ENCODE results near the gene TMEM168. TPM values are rescaled to one million over a fixed set of nuclear protein-coding genes. Genes with fewer than 3 reads are reported as not detected.

Gene TMEM168, protein sequence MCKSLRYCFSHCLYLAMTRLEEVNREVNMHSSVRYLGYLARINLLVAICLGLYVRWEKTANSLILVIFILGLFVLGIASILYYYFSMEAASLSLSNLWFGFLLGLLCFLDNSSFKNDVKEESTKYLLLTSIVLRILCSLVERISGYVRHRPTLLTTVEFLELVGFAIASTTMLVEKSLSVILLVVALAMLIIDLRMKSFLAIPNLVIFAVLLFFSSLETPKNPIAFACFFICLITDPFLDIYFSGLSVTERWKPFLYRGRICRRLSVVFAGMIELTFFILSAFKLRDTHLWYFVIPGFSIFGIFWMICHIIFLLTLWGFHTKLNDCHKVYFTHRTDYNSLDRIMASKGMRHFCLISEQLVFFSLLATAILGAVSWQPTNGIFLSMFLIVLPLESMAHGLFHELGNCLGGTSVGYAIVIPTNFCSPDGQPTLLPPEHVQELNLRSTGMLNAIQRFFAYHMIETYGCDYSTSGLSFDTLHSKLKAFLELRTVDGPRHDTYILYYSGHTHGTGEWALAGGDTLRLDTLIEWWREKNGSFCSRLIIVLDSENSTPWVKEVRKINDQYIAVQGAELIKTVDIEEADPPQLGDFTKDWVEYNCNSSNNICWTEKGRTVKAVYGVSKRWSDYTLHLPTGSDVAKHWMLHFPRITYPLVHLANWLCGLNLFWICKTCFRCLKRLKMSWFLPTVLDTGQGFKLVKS
- total RNA-seq, result 32.1 and 37.3 TPM in 2 replicates

DNA sequence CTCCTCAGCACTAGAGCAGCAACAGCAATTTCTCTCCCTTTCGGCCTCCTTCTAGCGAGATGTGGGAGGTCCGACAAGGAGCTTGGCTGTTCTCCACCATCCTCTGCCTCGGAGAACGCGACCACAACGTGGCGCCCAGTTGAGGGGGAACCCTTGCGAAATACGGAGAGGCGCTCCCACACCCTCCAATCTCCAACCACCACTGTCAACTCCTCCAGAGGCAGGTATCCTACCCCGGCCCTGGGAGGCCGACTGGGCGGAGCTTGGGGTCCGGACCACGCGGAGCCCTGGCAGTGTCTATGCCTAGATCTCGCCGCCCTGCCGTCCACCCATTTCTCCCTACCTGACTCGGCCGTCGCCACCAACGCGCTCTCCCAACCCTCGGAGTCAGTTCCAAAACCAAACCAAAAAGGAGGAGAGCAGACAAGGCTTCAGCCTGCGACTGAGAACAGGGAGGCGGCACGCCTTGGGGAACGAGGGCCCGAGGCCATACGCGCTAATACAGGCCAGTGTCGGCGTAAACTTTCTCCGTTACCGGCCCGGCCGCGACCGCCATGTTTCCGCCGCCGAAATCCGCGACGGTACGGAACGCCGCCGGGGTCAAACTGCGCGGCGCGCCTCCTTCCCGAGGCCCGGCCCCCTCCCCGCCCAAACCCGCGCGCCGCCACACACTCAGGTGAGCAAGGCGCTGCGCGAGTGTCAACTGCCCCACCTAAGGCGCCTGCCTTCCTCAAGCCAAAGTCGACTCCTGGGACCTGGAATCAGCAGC is at the start of gene TMEM168:
TMEM168 (minus strand) TSS at position 577 of the 769 bp plus-strand sequence. CDS start 5,568 bp downstream, outside the sequence.

All from placental epithelial cell (primary cell).